WTC11 (cell line): ENCODE measurements around the gene GSK3B.

ENCODE experiments used
- CREB1 ChIP-seq: sonication (generic); formaldehyde crosslinking; IDR thresholded peaks from 2 replicates; pipeline ENCODE4 v1.8.0; 2023; ENCODE audit warnings: mild to moderate bottlenecking, missing genetic modification reagents
- GABPB1 ChIP-seq: sonication (generic); formaldehyde crosslinking; IDR thresholded peaks from 2 replicates; pipeline ENCODE4 v1.8.1; 2023; ENCODE audit warnings: mild to moderate bottlenecking, missing genetic modification reagents
- GTF2I ChIP-seq: fragments of 250-450 bp; sonication (Bioruptor Pico); conservative IDR thresholded peaks from 2 replicates; pipeline ENCODE4 v1.4.0; 2021; ENCODE audit warnings: mild to moderate bottlenecking
- HMGXB4 ChIP-seq: sonication (generic); formaldehyde crosslinking; IDR thresholded peaks from 2 replicates; pipeline ENCODE4 v1.8.1; 2023; ENCODE audit warnings: mild to moderate bottlenecking, moderate library complexity, missing genetic modification reagents
- IRF2 ChIP-seq: sonication (generic); formaldehyde crosslinking; IDR thresholded peaks from 2 replicates; pipeline ENCODE4 v1.8.0; 2022; ENCODE audit warnings: low read depth, missing genetic modification reagents, borderline replicate concordance
- JAZF1 ChIP-seq: fragments of 250-450 bp; sonication (Bioruptor Pico); IDR thresholded peaks from 2 replicates; pipeline ENCODE4 v1.9.0; 2021; ENCODE audit warnings: moderate library complexity, mild to moderate bottlenecking, inconsistent platforms
- ZBTB21 ChIP-seq: sonication (generic); formaldehyde crosslinking; IDR thresholded peaks from 2 replicates; pipeline ENCODE4 v1.8.1; 2023; ENCODE audit warnings: mild to moderate bottlenecking, missing genetic modification reagents, borderline replicate concordance
- TF ChIP-seq, protein P1 (sequence below): sonication (generic); formaldehyde crosslinking; IDR thresholded peaks from 2 replicates; pipeline ENCODE4 v1.8.0; 2022; ENCODE audit warnings: mild to moderate bottlenecking, missing genetic modification reagents
- TF ChIP-seq, protein P2 (sequence below): fragments of 200-600 bp; IDR thresholded peaks from 2 replicates; pipeline ENCODE4 v1.8.0; 2022; ENCODE audit warnings: antibody characterized with exemption
- TF ChIP-seq, protein P3 (sequence below): sonication (generic); formaldehyde crosslinking; IDR thresholded peaks from 2 replicates; pipeline ENCODE4 v1.8.0; 2023; ENCODE audit warnings: missing genetic modification reagents, mild to moderate bottlenecking, borderline replicate concordance
- TF ChIP-seq, protein P4 (sequence below): sonication (generic); formaldehyde crosslinking; IDR thresholded peaks from 2 replicates; pipeline ENCODE4 v1.8.1; 2023; ENCODE audit warnings: mild to moderate bottlenecking, missing genetic modification reagents

DNA sequence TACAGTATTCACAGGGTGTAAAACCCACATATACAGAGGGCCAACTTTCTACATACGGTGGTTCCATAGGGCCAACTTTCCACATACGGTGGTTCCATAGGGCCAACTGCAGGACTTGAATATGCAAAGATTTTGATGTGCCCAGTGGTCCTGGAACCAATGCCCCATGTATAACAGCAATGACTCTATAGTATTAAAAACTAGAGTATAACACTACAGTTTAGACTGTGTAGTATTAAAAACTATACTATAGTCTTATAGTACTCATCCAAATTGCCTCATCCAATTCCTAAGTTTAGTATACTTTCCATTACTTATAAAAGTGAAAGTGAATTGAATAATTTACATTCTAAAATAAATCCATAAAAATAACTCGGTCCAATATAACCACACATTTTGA is 75.9 kb downstream of the GSK3B start:
- TF ChIP-seq, protein P1, sequence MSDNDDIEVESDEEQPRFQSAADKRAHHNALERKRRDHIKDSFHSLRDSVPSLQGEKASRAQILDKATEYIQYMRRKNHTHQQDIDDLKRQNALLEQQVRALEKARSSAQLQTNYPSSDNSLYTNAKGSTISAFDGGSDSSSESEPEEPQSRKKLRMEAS = no peak
- TF ChIP-seq, protein P2, sequence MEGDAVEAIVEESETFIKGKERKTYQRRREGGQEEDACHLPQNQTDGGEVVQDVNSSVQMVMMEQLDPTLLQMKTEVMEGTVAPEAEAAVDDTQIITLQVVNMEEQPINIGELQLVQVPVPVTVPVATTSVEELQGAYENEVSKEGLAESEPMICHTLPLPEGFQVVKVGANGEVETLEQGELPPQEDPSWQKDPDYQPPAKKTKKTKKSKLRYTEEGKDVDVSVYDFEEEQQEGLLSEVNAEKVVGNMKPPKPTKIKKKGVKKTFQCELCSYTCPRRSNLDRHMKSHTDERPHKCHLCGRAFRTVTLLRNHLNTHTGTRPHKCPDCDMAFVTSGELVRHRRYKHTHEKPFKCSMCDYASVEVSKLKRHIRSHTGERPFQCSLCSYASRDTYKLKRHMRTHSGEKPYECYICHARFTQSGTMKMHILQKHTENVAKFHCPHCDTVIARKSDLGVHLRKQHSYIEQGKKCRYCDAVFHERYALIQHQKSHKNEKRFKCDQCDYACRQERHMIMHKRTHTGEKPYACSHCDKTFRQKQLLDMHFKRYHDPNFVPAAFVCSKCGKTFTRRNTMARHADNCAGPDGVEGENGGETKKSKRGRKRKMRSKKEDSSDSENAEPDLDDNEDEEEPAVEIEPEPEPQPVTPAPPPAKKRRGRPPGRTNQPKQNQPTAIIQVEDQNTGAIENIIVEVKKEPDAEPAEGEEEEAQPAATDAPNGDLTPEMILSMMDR = no peak
- TF ChIP-seq, protein P3, sequence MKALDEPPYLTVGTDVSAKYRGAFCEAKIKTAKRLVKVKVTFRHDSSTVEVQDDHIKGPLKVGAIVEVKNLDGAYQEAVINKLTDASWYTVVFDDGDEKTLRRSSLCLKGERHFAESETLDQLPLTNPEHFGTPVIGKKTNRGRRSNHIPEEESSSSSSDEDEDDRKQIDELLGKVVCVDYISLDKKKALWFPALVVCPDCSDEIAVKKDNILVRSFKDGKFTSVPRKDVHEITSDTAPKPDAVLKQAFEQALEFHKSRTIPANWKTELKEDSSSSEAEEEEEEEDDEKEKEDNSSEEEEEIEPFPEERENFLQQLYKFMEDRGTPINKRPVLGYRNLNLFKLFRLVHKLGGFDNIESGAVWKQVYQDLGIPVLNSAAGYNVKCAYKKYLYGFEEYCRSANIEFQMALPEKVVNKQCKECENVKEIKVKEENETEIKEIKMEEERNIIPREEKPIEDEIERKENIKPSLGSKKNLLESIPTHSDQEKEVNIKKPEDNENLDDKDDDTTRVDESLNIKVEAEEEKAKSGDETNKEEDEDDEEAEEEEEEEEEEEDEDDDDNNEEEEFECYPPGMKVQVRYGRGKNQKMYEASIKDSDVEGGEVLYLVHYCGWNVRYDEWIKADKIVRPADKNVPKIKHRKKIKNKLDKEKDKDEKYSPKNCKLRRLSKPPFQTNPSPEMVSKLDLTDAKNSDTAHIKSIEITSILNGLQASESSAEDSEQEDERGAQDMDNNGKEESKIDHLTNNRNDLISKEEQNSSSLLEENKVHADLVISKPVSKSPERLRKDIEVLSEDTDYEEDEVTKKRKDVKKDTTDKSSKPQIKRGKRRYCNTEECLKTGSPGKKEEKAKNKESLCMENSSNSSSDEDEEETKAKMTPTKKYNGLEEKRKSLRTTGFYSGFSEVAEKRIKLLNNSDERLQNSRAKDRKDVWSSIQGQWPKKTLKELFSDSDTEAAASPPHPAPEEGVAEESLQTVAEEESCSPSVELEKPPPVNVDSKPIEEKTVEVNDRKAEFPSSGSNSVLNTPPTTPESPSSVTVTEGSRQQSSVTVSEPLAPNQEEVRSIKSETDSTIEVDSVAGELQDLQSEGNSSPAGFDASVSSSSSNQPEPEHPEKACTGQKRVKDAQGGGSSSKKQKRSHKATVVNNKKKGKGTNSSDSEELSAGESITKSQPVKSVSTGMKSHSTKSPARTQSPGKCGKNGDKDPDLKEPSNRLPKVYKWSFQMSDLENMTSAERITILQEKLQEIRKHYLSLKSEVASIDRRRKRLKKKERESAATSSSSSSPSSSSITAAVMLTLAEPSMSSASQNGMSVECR (CRISPR knock-in tag) = no peak
- TF ChIP-seq IRF2 (CRISPR knock-in tag) (no peak), ZBTB21 (CRISPR knock-in tag) (no peak), GABPB1 (CRISPR knock-in tag) (no peak), CREB1 (CRISPR knock-in tag) (no peak), JAZF1 (no peak), HMGXB4 (CRISPR knock-in tag) (no peak), GTF2I (CRISPR knock-in tag) (no peak)
- TF ChIP-seq, protein P4, sequence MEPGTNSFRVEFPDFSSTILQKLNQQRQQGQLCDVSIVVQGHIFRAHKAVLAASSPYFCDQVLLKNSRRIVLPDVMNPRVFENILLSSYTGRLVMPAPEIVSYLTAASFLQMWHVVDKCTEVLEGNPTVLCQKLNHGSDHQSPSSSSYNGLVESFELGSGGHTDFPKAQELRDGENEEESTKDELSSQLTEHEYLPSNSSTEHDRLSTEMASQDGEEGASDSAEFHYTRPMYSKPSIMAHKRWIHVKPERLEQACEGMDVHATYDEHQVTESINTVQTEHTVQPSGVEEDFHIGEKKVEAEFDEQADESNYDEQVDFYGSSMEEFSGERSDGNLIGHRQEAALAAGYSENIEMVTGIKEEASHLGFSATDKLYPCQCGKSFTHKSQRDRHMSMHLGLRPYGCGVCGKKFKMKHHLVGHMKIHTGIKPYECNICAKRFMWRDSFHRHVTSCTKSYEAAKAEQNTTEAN = no peak
